ENCODE measurements around the gene SNHG17.

DNA sequence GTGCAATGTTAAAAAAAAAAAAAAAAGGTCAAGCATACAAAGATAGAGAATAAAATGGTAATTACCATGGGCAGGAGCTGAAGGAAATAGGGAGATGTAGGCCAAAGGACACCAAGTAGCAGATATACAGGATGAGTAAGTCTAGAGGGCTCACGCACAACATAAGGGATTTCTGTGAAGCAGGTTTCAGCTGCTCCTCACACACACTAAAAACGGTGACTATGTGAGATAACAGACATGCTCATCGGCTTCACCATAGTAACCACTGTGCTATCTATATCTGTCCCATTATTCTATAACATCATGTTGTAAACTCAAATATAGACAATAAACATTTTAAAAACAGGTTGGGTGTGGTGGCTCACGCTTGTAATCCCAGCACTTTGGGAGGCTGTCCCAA lies 11.6 kb downstream of the SNHG17 start:
- TF ChIP-seq, protein P1, sequence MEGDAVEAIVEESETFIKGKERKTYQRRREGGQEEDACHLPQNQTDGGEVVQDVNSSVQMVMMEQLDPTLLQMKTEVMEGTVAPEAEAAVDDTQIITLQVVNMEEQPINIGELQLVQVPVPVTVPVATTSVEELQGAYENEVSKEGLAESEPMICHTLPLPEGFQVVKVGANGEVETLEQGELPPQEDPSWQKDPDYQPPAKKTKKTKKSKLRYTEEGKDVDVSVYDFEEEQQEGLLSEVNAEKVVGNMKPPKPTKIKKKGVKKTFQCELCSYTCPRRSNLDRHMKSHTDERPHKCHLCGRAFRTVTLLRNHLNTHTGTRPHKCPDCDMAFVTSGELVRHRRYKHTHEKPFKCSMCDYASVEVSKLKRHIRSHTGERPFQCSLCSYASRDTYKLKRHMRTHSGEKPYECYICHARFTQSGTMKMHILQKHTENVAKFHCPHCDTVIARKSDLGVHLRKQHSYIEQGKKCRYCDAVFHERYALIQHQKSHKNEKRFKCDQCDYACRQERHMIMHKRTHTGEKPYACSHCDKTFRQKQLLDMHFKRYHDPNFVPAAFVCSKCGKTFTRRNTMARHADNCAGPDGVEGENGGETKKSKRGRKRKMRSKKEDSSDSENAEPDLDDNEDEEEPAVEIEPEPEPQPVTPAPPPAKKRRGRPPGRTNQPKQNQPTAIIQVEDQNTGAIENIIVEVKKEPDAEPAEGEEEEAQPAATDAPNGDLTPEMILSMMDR (conservative IDR thresholded peaks at IDR 0.05; ENCODE audit: low read depth, low read length) = no peak
- TF ChIP-seq POLR2A (IDR thresholded peaks at IDR 0.05; ENCODE audit: low read depth, low read length) = no peak
- TF ChIP-seq, protein P2, sequence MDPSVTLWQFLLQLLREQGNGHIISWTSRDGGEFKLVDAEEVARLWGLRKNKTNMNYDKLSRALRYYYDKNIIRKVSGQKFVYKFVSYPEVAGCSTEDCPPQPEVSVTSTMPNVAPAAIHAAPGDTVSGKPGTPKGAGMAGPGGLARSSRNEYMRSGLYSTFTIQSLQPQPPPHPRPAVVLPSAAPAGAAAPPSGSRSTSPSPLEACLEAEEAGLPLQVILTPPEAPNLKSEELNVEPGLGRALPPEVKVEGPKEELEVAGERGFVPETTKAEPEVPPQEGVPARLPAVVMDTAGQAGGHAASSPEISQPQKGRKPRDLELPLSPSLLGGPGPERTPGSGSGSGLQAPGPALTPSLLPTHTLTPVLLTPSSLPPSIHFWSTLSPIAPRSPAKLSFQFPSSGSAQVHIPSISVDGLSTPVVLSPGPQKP (IDR thresholded peaks at IDR 0.05; ENCODE audit: borderline replicate concordance, low read depth, low read length) = no peak
